ENCODE results near the gene YY2.
"Not testable (repeated sequence)": the region's sequence is repeated elsewhere in the genome, so short reads cannot be mapped to it uniquely, and the experiment has no call there.

The YY2 gene

DNA sequence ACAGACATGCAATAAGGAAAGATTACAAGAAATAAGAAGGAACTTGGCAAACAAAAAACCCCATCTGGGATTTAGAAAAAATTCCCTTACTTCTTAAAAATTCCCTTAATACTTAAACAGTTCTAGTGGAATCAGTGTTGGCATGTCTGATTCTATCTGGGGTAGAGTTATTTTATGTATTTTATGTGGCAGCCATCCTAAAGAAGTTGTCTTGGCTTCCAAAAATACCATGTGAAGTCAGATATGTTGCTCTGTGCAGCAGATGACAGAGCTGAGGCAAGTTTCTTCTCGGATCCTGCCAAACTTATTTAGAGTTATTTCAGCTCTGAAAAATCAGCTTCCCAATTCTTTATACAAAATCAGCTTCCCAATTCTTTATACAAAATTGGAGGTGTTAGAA lies 14.7 kb downstream of the YY2 start:
- Histone ChIP-seq H3K79me2 (no peaks in the 10 kb centered on the region), H3K4me1 (peaks cover 12% of the 10 kb centered on the region), H3K27ac (no peak overlapping the region), H2AFZ (no peak overlapping the region), H3K4me3 (ENCODE audit: low read depth, low read length) (no peak overlapping the region), H3K4me2 (ENCODE audit: low read length) (no peak overlapping the region), H3K9me3 (ENCODE audit: control insufficient read depth, low read length) (no peaks in the 10 kb centered on the region), H3K9ac (no peak overlapping the region), H3K36me3 (ENCODE audit: control insufficient read depth, insufficient read depth, low read length) (no peaks in the 10 kb centered on the region), H3K27me3 (ENCODE audit: control insufficient read depth, insufficient read depth, low read length) (no peaks in the 10 kb centered on the region)
- no peak for TF ChIP-seq CTCF (IDR thresholded peaks at IDR 0.05)

- Histone ChIP-seq H3K79me2 (no peaks in the 10 kb centered on the region), H3K27ac (peak overlapping the region; percentile 89)
- no peak for TF ChIP-seq CTCF (IDR thresholded peaks at IDR 0.05)
These were observed 17.4 kb downstream of the YY2 start for GRCh38 chrX:21873063-21873775.

GRCh38 chrX:21874182-21874581 lies 18.4 kb downstream of the YY2 start:
- H3K36me3 ChIP-seq (ENCODE audit: control insufficient read depth, insufficient read depth, low read length); H3K79me2 ChIP-seq; H3K4me3 ChIP-seq (ENCODE audit: low read depth, low read length); H3K4me2 ChIP-seq (ENCODE audit: low read length); H3K9ac ChIP-seq; H3K9me3 ChIP-seq (ENCODE audit: control insufficient read depth, low read length); H3K27me3 ChIP-seq (ENCODE audit: control insufficient read depth, insufficient read depth, low read length); H2AFZ ChIP-seq: not testable (repeated sequence)
- Histone ChIP-seq H3K27ac (peak overlapping the region; percentile 29), H3K4me1 (peaks cover 12% of the 10 kb centered on the region)

More at GRCh38 chrX:21873063-21873775, 17.4 kb downstream of the YY2 start:
- Histone ChIP-seq H3K4me1 (peaks cover 12% of the 10 kb centered on the region), H3K4me3 (ENCODE audit: low read depth, low read length) (no peak overlapping the region), H3K9ac (no peak overlapping the region), H2AFZ (peak overlapping the region; percentile 46), H3K36me3 (ENCODE audit: control insufficient read depth, insufficient read depth, low read length) (no peaks in the 10 kb centered on the region), H3K27me3 (ENCODE audit: control insufficient read depth, insufficient read depth, low read length) (no peaks in the 10 kb centered on the region), H3K9me3 (ENCODE audit: control insufficient read depth, low read length) (no peaks in the 10 kb centered on the region), H3K4me2 (ENCODE audit: low read length) (peak overlapping the region; percentile 11)

GRCh38 chrX:21875013-21875412 lies 19.2 kb downstream of the YY2 start:
- no peak overlapping the region for H3K4me2 ChIP-seq (ENCODE audit: low read length)
- H3K36me3 ChIP-seq (ENCODE audit: control insufficient read depth, insufficient read depth, low read length), result no peaks in the 10 kb centered on the region
- no peaks in the 10 kb centered on the region for H3K9me3 ChIP-seq (ENCODE audit: control insufficient read depth, low read length)

More at GRCh38 chrX:21875013-21875412, 19.2 kb downstream of the YY2 start:
- Histone ChIP-seq H3K4me1 (peaks cover 12% of the 10 kb centered on the region), H3K27me3 (ENCODE audit: control insufficient read depth, insufficient read depth, low read length) (no peaks in the 10 kb centered on the region), H3K27ac (no peak overlapping the region), H3K79me2 (no peaks in the 10 kb centered on the region), H2AFZ (no peak overlapping the region), H3K4me3 (ENCODE audit: low read depth, low read length) (no peak overlapping the region), H3K9ac (no peak overlapping the region)
- no peak for TF ChIP-seq CTCF (IDR thresholded peaks at IDR 0.05)

All from parathyroid adenoma (tissue), 2 donors.